HCT116 (cell line): ENCODE data around the gene TNIK. TPM values are rescaled to one million over a fixed set of nuclear protein-coding genes. Genes with fewer than 3 reads are reported as not detected.

Experiments
- ATAC-seq: fragments of 200-7000 bp; cut with Tn5 transposase; 2 replicates; pipeline ENCODE4 v1.9.1; 2020; ENCODE audit warnings: mild to moderate bottlenecking, moderate library complexity
- BruUV-seq: library from RNA; stranded (reverse); fragments of 400-500 nt; replicated peaks from 2 replicates; lab custom pipeline; 2021; lab: Mats Ljungman, UMichigan
- CTCF ChIA-PET: fragments of 300-600 bp; sonication (Branson Sonifier 250); formaldehyde crosslinking; loops from one replicate; lab custom pipeline; 2021; ENCODE audit warnings: antibody characterized with exemption; lab: Charles Lee
- POLR2A ChIA-PET: fragments of 300-600, 350-600 bp; sonication (Branson Sonifier 250); formaldehyde crosslinking; loops from one replicate; lab custom pipeline; 2021; ENCODE audit warnings: antibody characterized with exemption; lab: Charles Lee
- RAD21 ChIA-PET, 2 experiments: fragments of 300-600 bp; sonication (Branson Sonifier 250); formaldehyde crosslinking; loops; one replicate each; lab custom pipeline; 2023; ENCODE audit warnings: low total read pairs in 2 of 2; ENCODE audit not compliant: uncharacterized antibody in 2 of 2, unreplicated experiment in 2 of 2, low non-redundant PET in 1 of 2; lab: Charles Lee
- DNase-seq: peaks from one replicate; pipeline ENCODE4 v3.0.0-alpha.2; 2010; ENCODE audit warnings: low read depth, low spot score
- H2AFZ ChIP-seq: fragments of 200-600 bp; shearing (Covaris generic), sonication (generic); 2 replicates; pipeline ENCODE4 v1.6.1; 2017; ENCODE audit warnings: low read depth, mixed run types, mixed read lengths, antibody characterized with exemption, low read length; ENCODE audit not compliant: poor library complexity, severe bottlenecking
- H3K27ac ChIP-seq: 2 replicates; pipeline ENCODE4 v1.5.1; 2012; ENCODE audit warnings: low read depth, low read length
- H3K27me3 ChIP-seq: fragments of 200-600 bp; sonication (generic); 2 replicates; pipeline ENCODE4 v1.6.1; 2016; ENCODE audit warnings: mixed run types, low read length, mixed read lengths; ENCODE audit not compliant: insufficient read depth
- H3K36me3 ChIP-seq, 2 experiments: fragments of 200-500 bp in 1 of 2; fragments of 200-600 bp in 1 of 2; sonication (Bioruptor generic) in 1 of 2; sonication (generic) in 1 of 2; 2 replicates each; pipeline versions ENCODE4 v1.5.1 to v1.6.1; 2014 to 2016; ENCODE audit warnings: low read length in 2 of 2, inconsistent platforms in 1 of 2, mixed read lengths in 1 of 2, mixed run types in 1 of 2; ENCODE audit not compliant: insufficient read depth in 2 of 2, control insufficient read depth in 1 of 2
- H3K4me1 ChIP-seq, 2 experiments: fragments of 200-600 bp in 1 of 2; sonication (generic) in 1 of 2; 2 replicates each; pipeline versions ENCODE4 v1.5.1 to v1.6.1; 2012 to 2017; ENCODE audit warnings: low read length in 2 of 2, inconsistent platforms in 1 of 2, mild to moderate bottlenecking in 1 of 2, mixed read lengths in 1 of 2, mixed run types in 1 of 2, moderate library complexity in 1 of 2; ENCODE audit not compliant: insufficient read depth in 2 of 2, control insufficient read depth in 1 of 2
- H3K4me2 ChIP-seq: fragments of 200-600 bp; sonication (generic); 2 replicates; pipeline ENCODE4 v1.6.1; 2017; ENCODE audit warnings: mixed run types, low read length, mixed read lengths
- H3K4me3 ChIP-seq, 2 experiments: fragments of 200-600 bp in 1 of 2; sonication (generic) in 1 of 2; replicated peaks in 1 of 2; 2 replicates each; pipeline ENCODE4 v1.5.1; 2011 to 2016; ENCODE audit warnings: low read length in 2 of 2, control low read depth in 1 of 2, low read depth in 1 of 2, mild to moderate bottlenecking in 1 of 2, mixed read lengths in 1 of 2, mixed run types in 1 of 2
- H3K79me2 ChIP-seq: fragments of 200-600 bp; sonication (generic); 2 replicates; pipeline ENCODE4 v1.6.1; 2017; ENCODE audit warnings: mild to moderate bottlenecking, mixed run types, low read length, moderate library complexity, mixed read lengths; ENCODE audit not compliant: insufficient read depth
- H3K9ac ChIP-seq: fragments of 200-600 bp; sonication (generic); 2 replicates; pipeline ENCODE4 v1.6.1; 2016; ENCODE audit warnings: low read length, mixed read lengths
- H3K9me2 ChIP-seq: fragments of 200-600 bp; sonication (generic), shearing (Covaris generic); 2 replicates; pipeline ENCODE4 v1.6.1; 2017; ENCODE audit warnings: mixed run types, mild to moderate bottlenecking, moderate library complexity; ENCODE audit not compliant: insufficient read depth
- H3K9me3 ChIP-seq, 2 experiments: fragments of 200-500 bp in 1 of 2; fragments of 200-600 bp in 1 of 2; sonication (Bioruptor generic) in 1 of 2; sonication (generic) in 1 of 2; 2 replicates each; pipeline ENCODE4 v1.6.1; 2014 to 2017; ENCODE audit warnings: low read length in 2 of 2, mixed read lengths in 2 of 2, inconsistent platforms in 1 of 2, low read depth in 1 of 2, mild to moderate bottlenecking in 1 of 2, mixed run types in 1 of 2, moderate library complexity in 1 of 2; ENCODE audit not compliant: control insufficient read depth in 1 of 2, insufficient read depth in 1 of 2
- H4K20me1 ChIP-seq: fragments of 200-600 bp; sonication (generic), shearing (Covaris generic); 2 replicates; pipeline ENCODE4 v1.6.1; 2017; ENCODE audit warnings: mixed run types, mild to moderate bottlenecking, moderate library complexity; ENCODE audit not compliant: insufficient read depth
- CEBPB ChIP-seq: IDR thresholded peaks from 2 replicates; pipeline ENCODE4 v1.6.1; 2012; ENCODE audit warnings: low read depth
- ELF1 ChIP-seq: IDR thresholded peaks from 2 replicates; pipeline ENCODE4 v1.6.1; 2012; ENCODE audit warnings: low read depth, borderline replicate concordance
- EZH2phosphoT487 ChIP-seq: fragments of 200-600 bp; IDR thresholded peaks from 2 replicates; pipeline ENCODE4 v1.6.1; 2018; ENCODE audit warnings: antibody characterized with exemption, borderline replicate concordance
- FOSL1 ChIP-seq: IDR thresholded peaks from 2 replicates; pipeline ENCODE4 v1.6.1; 2012; ENCODE audit warnings: low read depth
- POLR2AphosphoS5 ChIP-seq: IDR thresholded peaks from 2 replicates; pipeline ENCODE4 v1.6.1; 2011; ENCODE audit warnings: mild to moderate bottlenecking, low read depth, low read length, moderate library complexity
- SIN3A ChIP-seq: IDR thresholded peaks from 2 replicates; pipeline ENCODE4 v1.6.1; 2012; ENCODE audit warnings: low read depth
- SP1 ChIP-seq: IDR thresholded peaks from 2 replicates; pipeline ENCODE4 v1.6.1; 2012; ENCODE audit warnings: low read depth
- SRF ChIP-seq: IDR thresholded peaks from 2 replicates; pipeline ENCODE4 v1.6.1; 2012; ENCODE audit warnings: low read depth
- TCF7L2 ChIP-seq: IDR thresholded peaks from 2 replicates; pipeline ENCODE4 v1.7.0; 2011; ENCODE audit warnings: borderline replicate concordance, inconsistent platforms; ENCODE audit not compliant: insufficient read depth, insufficient read length; ENCODE audit errors: extremely low read depth
- YY1 ChIP-seq: IDR thresholded peaks from 2 replicates; pipeline ENCODE4 v1.6.1; 2011; ENCODE audit warnings: low read length, low read depth, moderate library complexity, mild to moderate bottlenecking; ENCODE audit not compliant: insufficient replicate concordance; ENCODE audit errors: extremely low read depth
- ZFX ChIP-seq: fragments of 450-650 bp; IDR thresholded peaks from 2 replicates; pipeline ENCODE4 v1.6.1; 2017
- ZNF274 ChIP-seq: fragments of 200-500 bp; sonication (Bioruptor generic); IDR thresholded peaks from 2 replicates; pipeline ENCODE4 v1.6.1; 2014; ENCODE audit warnings: mild to moderate bottlenecking, low read depth, low read length, inconsistent platforms
- intact Hi-C: fragments of 100-400 bp; cut with micrococcal nuclease; formaldehyde crosslinking; loops from 2 replicates; pipeline ENCODE4 v1.10.0; 2022
- total RNA-seq: library from RNA; stranded (reverse); gene quantifications from one replicate; pipeline ENCODE4 v1.2.1, GENCODE V29; 2021; ENCODE audit not compliant: unreplicated experiment
- TF ChIP-seq, protein P1 (sequence below): IDR thresholded peaks from 2 replicates; pipeline ENCODE4 v1.6.1; 2012
- TF ChIP-seq, protein P2 (sequence below): IDR thresholded peaks from 2 replicates; pipeline ENCODE4 v1.6.1; 2012
- TF ChIP-seq, protein P3 (sequence below), 3 experiments: fragments of 200-600 bp in 1 of 3; sonication (generic) in 1 of 3; IDR thresholded peaks in 2 of 3; conservative IDR thresholded peaks in 1 of 3; 2 replicates each; pipeline ENCODE4 v1.5.1; 2012 to 2017; ENCODE audit warnings: low read depth in 2 of 3, low read length in 2 of 3, antibody characterized with exemption in 1 of 3, borderline replicate concordance in 1 of 3, control low read depth in 1 of 3, mild to moderate bottlenecking in 1 of 3, mixed read lengths in 1 of 3, mixed run types in 1 of 3, moderate library complexity in 1 of 3; ENCODE audit not compliant: insufficient read depth in 1 of 3

The TNIK gene
- total RNA-seq, 1 experiment from 2014 or later = 24.1 TPM

DNA sequence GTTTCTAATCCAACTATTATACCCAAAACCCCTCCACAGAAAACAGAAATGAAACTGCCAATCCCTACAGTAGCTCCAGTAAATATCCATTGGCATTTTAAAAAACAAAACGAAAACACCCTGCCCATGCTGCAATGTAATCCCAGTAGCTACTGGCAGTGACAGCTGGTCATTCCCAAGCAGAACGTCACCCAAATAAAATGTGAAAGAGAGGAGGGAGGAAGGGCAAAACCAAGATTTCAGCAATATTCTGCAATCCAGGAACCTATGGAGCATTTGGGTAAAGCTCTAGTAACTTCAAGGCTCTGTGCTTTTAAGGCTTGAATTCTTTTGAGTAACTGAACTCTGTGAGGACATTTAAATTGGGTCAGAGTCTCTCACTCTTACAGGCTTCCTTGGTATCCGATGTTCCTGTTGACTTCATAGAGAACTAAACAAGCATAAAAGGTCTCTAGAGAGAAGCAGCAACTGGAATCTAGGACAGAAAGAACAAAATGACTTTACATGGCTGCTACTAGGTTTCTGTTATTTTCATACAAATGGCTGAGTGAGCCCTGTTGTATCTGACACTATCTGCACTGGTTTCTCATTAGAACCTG is 136.2 kb downstream of the TNIK start:
- H3K4me2 ChIP-seq = no peak overlapping the region
- no peaks in the 10 kb centered on the region for H3K79me2 ChIP-seq
- RAD21 ChIA-PET = no interaction called here
- no peak overlapping the region for H3K27ac ChIP-seq
- H2AFZ ChIP-seq = no peak overlapping the region
- H3K9me3 ChIP-seq = no peaks in the 10 kb centered on the region
- ATAC-seq (no peak), DNase-seq (no peak)
- no peaks in the 10 kb centered on the region for H3K27me3 ChIP-seq
- CTCF ChIA-PET = no interaction called here
- H3K4me1 ChIP-seq = peaks cover 12 to 16% of the 10 kb centered on the region in 2 experiments
- no peaks in the 10 kb centered on the region for H3K36me3 ChIP-seq
- H3K9me2 ChIP-seq = no peaks in the 10 kb centered on the region
- H3K4me3 ChIP-seq = no peak overlapping the region
- no peak overlapping the region for H3K9ac ChIP-seq
- TF ChIP-seq ELF1 = no peak
- TF ChIP-seq TCF7L2 = no peak
- no peak for TF ChIP-seq YY1
- no peak for TF ChIP-seq SP1
- TF ChIP-seq POLR2AphosphoS5 = no peak
- TF ChIP-seq SIN3A = no peak
- TF ChIP-seq, protein P1, sequence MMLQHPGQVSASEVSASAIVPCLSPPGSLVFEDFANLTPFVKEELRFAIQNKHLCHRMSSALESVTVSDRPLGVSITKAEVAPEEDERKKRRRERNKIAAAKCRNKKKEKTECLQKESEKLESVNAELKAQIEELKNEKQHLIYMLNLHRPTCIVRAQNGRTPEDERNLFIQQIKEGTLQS = no peak
- TF ChIP-seq EZH2phosphoT487 = no peak
- TF ChIP-seq ZFX = no peak
- TF ChIP-seq, protein P2, sequence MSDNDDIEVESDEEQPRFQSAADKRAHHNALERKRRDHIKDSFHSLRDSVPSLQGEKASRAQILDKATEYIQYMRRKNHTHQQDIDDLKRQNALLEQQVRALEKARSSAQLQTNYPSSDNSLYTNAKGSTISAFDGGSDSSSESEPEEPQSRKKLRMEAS = no peak
- TF ChIP-seq SRF = no peak
- TF ChIP-seq FOSL1 = no peak
- TF ChIP-seq ZNF274 = no peak
- TF ChIP-seq, protein P3, sequence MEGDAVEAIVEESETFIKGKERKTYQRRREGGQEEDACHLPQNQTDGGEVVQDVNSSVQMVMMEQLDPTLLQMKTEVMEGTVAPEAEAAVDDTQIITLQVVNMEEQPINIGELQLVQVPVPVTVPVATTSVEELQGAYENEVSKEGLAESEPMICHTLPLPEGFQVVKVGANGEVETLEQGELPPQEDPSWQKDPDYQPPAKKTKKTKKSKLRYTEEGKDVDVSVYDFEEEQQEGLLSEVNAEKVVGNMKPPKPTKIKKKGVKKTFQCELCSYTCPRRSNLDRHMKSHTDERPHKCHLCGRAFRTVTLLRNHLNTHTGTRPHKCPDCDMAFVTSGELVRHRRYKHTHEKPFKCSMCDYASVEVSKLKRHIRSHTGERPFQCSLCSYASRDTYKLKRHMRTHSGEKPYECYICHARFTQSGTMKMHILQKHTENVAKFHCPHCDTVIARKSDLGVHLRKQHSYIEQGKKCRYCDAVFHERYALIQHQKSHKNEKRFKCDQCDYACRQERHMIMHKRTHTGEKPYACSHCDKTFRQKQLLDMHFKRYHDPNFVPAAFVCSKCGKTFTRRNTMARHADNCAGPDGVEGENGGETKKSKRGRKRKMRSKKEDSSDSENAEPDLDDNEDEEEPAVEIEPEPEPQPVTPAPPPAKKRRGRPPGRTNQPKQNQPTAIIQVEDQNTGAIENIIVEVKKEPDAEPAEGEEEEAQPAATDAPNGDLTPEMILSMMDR (IDR thresholded peaks at IDR 0.05 in 2 of 3, conservative IDR thresholded peaks at IDR 0.05 in 1 of 3; ENCODE audit: borderline replicate concordance in 1 of 3, insufficient read depth in 1 of 3, low read depth in 2 of 3, low read length in 2 of 3) = no peak
- TF ChIP-seq CEBPB = no peak
- BruUV-seq = no TSS peak
- POLR2A ChIA-PET = no interaction called here
- intact Hi-C loops = no loop called here
- no peaks in the 10 kb centered on the region for H4K20me1 ChIP-seq
